Dedifferentiated amniotic fluid mesenchymal stem cell (primary cell): Measurements from ENCODE around the gene SLC38A5.
"Not testable (repeated sequence)": the region's sequence is repeated elsewhere in the genome, so short reads cannot be mapped to it uniquely, and the experiment has no call there.

Experiments
- DNase-seq: peaks from one replicate; pipeline ENCODE4 v3.0.0-alpha.2; 2016; ENCODE audit errors: extremely low spot score

SLC38A5 gene

GRCh38 chrX:48470110-48470832 lies at the start of gene SLC38A5:
Gene SLC38A5 (minus strand): TSS chrX:48470260. CDS start chrX:48467924, 2,336 bp downstream.
- no peak for DNase-seq

- not testable (repeated sequence) for DNase-seq
These were observed 49.4 kb upstream of the SLC38A5 start for GRCh38 chrX:48519481-48519880.

- no peak for DNase-seq
These were observed 46.9 kb upstream of the SLC38A5 start for GRCh38 chrX:48516987-48517386.

DNA sequence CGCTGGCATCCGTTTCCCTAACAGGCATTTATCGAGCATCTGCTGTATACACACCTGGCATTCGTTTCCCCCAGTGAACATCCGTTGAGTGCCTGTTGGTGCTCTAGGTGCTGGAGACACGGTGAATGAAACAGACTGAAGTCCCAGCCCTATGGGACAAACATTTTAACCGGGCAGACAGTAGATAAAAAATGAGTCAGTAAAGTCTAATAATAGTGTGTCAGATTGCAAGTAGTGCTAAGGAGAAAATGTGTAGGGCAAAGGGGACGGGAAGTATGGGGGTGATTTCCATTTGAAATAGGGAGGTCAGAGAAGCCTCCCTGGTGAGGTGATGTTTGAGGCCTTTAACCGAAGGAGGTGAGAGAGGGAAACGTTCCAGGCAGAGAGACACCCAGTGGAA lies 46.2 kb upstream of the SLC38A5 start:
- DNase-seq, result no peak

- no peak for DNase-seq
These were observed 45.8 kb upstream of the SLC38A5 start for GRCh38 chrX:48515842-48516241.

GRCh38 chrX:48514868-48515460 lies 44.9 kb upstream of the SLC38A5 start:
- no peak for DNase-seq

GRCh38 chrX:48514126-48514806 lies 44.2 kb upstream of the SLC38A5 start:
- no peak for DNase-seq

DNA sequence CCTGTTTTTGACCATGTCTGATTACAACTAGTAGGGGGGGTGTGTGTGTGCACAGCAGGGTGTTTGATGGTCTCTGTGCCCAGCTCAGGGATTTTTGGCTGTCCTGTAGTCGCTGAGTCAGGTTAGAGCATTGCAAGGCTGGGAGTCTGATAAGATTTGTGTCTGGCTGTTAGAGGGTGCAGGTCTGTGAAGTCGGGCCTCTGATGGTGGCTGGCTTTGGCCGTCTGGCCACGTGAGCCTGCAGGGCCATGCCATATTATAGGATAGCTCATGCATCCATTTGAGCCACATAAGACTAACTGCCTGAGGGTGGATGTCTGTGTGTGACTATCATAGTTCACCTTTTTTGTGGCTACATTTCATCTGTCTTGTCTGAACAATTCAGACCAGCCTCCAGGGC lies 43.6 kb upstream of the SLC38A5 start:
- no peak for DNase-seq

- no peak for DNase-seq
These were observed 42.4 kb upstream of the SLC38A5 start for GRCh38 chrX:48512371-48512935.

GRCh38 chrX:48511560-48511959 lies 41.5 kb upstream of the SLC38A5 start:
- DNase-seq, result no peak

DNA sequence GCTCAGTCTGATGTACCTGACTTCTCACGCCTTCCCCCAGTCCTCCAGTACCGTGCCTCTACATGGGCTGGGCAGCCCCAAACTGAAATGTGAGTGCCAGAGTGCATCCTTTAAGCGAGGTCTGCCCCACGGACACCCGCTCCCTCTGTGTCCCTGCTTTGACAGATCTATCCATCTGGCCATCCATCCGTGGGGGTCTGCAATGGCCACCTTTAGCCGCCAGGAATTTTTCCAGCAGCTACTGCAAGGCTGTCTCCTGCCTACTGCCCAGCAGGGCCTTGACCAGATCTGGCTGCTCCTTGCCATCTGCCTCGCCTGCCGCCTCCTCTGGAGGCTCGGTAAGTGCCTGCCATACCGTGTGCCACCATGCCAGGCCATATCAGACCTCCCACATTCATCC lies 39.6 kb upstream of the SLC38A5 start:
- no peak for DNase-seq

DNA sequence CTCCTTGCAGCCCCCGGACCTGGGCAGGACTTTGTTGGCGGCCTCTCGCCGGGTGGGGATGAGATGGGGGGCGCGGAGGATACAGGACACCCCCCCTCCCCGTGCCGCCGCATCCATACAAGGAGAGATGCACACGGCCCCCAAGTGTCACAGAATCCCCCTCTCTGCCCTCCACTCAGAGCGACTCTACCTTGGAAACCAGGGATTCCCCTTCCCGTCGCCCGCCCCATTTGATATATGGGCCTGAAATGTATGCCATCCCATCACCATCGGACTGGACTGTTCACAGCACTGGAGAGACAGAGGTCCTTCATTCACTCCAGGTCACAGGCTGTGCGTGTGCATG lies 39.2 kb upstream of the SLC38A5 start:
- DNase-seq, result no peak

DNA sequence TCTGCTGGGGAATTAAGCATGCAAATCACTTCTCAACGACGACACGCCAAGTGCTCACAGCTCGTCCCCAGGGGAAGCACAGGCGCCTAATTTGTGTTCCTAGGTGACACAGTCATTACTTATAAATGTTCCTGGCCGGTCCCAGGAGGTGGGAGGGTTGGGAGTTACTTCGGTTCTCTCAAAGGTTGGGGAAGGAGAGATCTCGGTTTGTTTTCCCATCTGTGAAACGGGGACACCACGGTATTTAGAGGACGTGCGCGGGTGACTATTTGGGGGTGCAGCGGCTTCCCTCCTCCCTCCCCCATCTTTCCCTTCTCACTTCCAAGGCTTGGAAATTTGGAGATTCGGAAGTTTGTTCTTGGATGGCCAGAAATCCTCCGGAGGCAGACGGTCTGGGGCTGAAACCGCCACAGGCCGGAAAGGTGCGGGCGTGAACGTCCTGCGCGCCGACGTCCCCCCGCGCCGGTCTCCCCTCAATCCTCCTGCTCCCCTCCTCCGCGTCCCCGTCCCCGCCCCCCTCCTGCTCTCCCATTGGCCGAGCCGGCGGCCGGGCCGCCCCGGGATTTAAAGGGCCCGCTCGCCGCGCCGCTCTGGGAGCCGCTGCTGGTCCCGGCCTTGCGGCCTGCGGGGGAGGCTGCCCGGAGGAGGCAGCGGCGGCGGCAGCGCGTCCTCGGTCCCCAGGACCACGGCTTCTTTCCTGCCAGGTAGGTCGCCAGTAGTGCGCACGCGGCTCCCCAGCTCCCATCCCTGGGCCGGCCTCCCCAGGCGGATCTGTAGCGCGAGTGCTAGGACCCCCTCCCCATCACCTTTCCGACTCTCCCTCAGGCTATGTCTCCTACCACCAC lies 38.6 kb upstream of the SLC38A5 start, which contains the start of gene PORCN:
PORCN (plus strand) TSS at position 593 of the 845 bp plus-strand sequence. CDS start 829 bp downstream, outside the sequence.
- DNase-seq, result no peak

- no peak for DNase-seq
These were observed 37.2 kb upstream of the SLC38A5 start for GRCh38 chrX:48507246-48507645.

GRCh38 chrX:48505481-48505880 lies 35.4 kb upstream of the SLC38A5 start:
- no peak for DNase-seq

- no peak for DNase-seq
These were observed 34.2 kb upstream of the SLC38A5 start for GRCh38 chrX:48504261-48504660.

DNA sequence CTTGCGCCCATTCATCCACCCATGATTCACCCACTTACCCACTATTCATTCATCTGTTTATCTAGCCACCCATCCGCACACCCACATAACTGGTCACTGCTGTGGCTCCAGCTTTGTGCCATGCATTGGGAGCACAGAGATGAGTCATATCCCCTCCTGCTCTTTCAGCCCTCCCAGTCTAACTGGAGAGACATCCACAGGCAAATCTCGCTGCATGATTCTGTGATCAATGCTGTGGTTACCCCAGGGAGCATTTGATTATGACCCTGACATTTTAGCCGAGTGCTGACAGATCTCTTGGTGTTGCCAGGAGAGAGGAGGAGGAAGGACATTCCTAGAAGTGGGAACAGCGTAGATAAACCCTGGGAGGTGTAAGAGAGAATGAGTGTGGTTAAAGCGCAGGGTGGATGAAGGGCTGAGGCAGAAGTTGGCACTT lies 28.3 kb upstream of the SLC38A5 start:
- peak; percentile 27 for DNase-seq

DNA sequence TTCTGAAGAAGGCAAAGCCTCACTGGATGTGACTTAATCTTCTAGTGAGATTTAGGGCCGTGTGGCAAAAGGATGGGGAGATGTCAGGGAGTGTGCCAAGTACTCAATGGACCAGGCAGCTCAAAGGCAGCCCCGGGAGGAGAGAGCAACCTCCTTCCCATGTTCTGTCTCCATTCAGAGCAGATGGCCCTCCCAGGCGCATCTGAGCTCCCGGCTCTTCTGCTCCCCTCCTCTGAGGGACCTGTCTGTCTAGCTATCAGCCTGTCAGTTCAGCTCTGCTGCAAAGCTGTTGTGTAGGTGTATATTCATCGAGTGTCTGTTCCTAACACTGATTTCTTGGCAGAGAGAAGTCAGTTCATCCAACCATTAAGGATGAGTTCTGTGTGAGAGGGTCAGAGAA lies 27.8 kb upstream of the SLC38A5 start:
- DNase-seq, result no peak

- DNase-seq, result no peak
These were observed 26.6 kb upstream of the SLC38A5 start for GRCh38 chrX:48496660-48497059.

DNA sequence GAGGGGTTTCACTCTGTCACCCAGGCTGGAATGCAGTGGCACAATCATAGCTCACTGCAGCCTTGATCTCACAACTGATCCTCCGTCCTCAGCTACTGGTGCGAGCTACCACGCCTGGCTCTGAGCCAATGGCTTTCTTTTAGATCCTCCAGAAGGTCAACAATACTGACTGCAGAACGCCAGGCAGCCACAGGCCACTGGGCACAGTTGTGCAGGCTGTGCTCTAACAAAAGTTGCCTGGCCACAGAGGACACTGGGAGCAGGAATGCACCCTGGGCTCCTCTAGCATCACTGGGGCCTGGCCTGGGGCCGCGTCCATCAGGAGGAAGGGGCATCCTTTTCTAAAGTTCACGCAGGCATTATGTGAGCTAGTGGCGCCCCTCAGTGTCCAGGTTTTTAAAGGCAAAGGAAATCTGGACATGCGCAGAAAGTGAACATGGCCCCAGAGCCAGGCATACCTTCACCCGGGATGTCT lies 23.9 kb upstream of the SLC38A5 start:
- DNase-seq, result no peak

GRCh38 chrX:48492293-48492910 lies 22.3 kb upstream of the SLC38A5 start:
- no peak for DNase-seq
